ENCODE data around the gene TRMT44.

DNA sequence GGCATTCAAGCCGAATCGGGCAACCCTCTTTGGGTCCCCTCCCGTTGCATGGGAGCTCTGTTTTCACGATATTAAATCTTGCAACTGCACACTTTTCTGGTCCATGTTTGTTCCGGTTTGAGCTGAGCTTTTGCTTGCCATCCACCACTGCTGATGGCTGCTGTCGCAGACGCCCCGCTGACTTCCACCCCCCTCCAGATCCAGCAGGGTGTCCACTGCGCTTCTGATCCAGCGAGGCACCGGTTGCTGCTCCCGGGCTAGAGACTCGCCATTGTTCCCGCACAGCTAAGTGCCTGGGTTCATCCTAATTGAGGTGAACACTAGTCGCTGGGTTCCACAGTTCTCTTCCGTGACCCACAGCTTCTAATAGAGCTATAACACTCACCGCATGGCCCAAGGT is 13.3 kb upstream of the TRMT44 start:
- TF ChIP-seq, protein P1, sequence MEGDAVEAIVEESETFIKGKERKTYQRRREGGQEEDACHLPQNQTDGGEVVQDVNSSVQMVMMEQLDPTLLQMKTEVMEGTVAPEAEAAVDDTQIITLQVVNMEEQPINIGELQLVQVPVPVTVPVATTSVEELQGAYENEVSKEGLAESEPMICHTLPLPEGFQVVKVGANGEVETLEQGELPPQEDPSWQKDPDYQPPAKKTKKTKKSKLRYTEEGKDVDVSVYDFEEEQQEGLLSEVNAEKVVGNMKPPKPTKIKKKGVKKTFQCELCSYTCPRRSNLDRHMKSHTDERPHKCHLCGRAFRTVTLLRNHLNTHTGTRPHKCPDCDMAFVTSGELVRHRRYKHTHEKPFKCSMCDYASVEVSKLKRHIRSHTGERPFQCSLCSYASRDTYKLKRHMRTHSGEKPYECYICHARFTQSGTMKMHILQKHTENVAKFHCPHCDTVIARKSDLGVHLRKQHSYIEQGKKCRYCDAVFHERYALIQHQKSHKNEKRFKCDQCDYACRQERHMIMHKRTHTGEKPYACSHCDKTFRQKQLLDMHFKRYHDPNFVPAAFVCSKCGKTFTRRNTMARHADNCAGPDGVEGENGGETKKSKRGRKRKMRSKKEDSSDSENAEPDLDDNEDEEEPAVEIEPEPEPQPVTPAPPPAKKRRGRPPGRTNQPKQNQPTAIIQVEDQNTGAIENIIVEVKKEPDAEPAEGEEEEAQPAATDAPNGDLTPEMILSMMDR (IDR thresholded peaks at IDR 0.05), result no peak
- TF ChIP-seq POLR2A (IDR thresholded peaks at IDR 0.05), result no peak

All from stomach (tissue), 4 donors.